Hepatic stellate cell (primary cell): Measurements from ENCODE around the gene FAM76B.
"Not testable (repeated sequence)": the region's sequence is repeated elsewhere in the genome, so short reads cannot be mapped to it uniquely, and the experiment has no call there.

Experiments
- DNase-seq: peaks from one replicate; pipeline ENCODE4 v3.0.0; 2011; ENCODE audit warnings: low spot score

The FAM76B gene

DNA sequence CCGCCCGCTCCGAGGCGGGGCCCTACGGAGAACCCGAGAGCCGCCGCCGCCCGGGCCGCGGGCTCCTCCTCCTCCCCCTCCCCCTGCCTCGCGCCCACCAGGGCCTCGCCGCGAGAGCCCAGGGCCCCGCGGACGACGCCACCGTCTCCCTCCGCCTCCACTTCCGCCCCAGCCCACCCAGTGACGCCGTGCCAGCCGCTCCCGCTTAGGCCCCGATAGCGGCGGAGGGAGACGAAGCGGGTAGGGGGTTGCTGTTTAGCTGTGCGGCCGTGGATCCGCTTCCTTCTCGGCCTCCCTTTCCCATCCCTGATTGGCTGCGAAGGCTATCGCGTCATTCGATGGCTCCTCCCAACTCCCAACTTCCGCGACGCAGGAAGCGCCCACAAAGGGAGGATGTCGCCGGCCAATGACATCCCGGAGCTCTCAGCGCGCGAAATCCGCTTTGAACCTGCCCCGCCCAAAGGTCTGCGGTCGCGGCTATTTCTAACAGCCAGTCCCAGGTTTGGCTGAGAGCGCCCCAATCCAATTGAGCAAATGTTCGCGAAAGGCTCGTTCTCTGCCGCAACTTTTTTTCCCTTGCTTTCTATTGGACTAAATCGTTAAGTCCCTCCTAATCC, at the start of gene FAM76B:
TSS of gene FAM76B (minus strand) at position 277 of the 617 bp plus-strand sequence. CDS start 304 bp downstream, outside the sequence.
- peak; percentile 91 for DNase-seq

DNA sequence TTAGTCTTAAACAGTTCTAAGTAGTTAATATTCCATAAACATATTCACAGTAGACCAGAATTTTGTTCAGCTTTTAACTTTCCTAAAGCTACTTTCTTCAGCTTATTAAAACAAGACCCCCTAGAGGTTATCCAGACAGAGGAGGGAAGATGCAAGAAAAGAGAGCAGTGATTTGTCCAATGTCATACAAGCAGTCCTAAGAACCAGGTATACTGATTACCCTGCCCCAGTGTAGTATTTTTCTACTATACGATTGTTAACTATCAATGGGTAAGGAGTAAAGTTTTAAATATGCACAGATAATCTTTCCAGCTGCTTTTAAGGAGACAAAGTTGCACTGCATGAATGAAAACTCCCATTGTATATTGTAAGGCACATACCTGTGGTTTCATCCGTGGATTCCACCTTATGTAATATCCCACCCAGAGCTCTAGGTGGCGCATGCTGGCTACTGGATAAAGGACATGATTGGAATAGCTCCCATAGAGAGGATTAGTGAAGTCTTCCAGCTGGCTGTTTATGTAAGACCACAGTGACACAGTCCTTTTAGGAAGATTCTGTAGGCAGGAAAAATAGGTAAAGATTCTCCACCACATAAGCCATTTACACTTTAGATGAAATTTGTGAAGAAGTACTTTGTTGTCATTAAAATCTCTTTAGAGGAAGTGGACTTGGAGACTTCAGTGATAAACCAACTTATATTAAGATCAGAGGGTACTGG, 46.3 kb upstream of the FAM76B start:
- DNase-seq = peak; percentile 42

DNA sequence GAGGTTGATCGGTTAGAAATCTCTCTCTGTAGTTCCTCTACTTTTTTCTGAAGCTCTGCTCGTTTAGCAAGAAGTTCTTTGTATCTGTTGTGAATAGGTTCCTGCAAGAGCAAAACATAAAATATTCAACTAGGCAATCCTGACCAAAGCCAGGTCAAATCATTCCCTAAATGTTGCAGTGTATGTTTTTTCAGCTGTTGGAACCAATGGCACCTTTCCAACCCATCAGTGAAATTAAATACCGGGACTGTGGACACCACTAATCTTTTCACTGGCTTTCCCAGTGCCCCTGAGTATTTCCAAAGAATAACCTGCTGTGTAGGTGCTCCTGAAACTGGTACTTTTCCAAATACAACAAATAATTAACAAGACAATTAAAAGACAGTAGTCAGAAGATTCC, 45.8 kb upstream of the FAM76B start:
- no peak for DNase-seq

DNA sequence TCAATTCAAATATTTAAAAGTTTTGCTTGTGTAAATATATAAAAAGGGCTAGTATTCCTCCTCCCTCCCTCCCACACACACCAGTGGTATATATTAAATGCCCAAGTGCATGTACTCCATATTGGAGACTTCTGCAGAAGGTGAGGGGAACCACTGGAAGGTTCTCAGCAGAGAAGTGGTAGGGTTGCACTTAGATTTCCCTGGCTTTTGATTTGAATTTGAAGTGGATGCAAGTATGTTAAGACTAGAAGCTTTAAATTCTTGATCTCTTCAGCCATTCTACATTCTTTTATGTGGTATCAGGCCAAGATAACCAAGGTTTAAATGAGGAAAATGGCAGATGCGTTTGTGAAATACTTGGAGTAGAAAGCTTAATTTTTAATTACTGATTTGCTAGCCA, 43.8 kb upstream of the FAM76B start:
- no peak for DNase-seq

DNA sequence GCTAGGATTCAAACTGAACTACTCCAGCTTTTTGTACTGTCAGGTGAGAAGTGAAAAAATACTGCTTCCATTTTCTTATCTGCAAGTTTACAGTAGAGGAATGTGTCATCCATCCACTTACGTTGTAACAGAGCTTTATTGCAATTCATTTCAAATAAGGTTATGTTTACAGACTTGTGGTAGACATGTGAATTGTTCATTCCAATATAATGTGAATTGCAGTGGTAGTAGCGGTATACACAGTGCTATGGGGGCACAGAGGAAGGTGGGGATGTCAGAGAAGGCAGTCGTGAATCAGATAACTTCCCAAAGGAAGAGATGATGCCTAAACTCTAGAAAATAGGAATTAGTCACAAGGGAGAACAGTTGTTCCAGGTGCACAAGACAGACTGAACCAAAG, 43.2 kb upstream of the FAM76B start:
- DNase-seq = no peak

DNA sequence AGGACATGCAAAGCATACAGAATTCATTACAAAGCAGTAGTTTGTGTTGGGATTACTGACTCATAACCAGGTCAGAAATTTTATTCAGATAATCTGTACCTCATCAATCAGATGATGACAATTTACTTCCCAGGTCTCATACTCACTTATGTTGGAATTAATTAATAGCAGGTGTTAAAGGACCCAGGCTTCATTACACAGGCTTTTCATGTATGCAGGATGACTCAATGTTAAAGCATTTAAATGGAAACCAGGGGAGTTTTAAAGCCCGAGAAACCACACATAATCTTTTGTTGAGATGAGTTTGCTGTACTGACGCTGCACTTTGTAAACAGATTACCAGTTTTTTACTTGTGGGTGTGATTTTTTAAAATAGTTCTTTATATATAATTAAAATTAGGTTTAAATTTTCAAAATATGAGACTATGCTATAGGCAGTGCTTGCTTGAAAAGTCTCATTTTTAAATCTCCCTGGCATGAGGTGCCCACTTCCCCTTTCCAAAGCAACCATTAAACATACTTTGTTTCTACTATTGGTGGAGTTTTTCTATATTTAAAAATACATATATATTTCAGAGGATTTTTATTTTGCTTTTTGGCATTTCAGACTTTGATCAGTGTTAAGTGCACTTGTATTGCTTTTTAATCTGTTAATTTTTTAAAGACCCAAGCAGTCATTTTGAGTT, 41.8 kb upstream of the FAM76B start:
- peak; percentile 14 for DNase-seq

DNA sequence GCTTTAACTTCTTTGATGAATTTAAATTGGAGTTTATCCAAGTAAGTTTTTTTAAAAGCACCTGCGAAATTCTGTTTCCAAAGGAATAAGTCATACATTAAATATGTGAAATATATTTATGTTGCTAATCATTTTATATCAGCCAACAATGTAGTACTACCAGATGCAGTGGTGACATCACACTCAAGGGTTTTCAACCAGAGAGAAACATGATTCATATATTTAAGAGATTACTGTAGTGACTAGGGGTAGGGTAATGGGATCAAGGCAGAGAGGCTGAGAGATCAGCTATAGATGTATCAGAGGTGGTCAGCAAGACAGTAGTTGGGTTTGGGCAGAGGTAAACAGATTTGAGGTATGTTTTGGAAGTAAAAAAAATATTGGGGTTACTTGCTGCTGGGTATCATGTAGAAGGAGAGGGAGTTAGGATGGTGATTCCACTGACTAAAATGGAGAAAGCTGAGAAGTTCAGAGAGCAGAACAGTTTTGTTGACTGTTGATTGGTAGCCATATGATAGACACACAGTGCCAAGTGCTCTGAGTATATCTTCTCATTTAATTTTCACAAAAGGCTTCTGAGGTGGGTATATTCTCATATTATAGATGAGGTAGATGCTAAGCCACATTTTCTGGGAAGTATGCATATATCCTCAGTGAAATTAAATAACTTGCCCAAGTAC, 40.1 kb upstream of the FAM76B start:
- peak; percentile 19 for DNase-seq

DNA sequence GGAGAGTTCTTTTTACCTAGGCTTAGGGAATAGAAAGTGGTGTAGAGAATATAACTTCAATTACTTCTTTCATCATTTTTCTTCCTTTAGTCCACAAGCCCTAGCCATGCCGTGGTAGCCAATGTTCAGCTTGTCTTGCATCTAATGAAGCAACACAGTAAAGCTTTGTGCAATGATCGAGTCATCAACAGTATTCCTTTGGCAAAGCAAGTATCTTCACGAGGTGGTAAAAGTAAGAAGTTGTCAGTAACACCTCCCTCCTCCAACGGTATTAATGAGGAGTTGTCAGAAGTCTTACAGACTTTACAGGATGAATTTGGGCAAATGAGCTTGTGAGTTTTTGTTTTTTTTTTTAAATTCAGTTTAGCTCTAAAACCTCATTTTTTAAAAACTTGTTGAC, 38.1 kb upstream of the FAM76B start:
- DNase-seq = no peak

DNA sequence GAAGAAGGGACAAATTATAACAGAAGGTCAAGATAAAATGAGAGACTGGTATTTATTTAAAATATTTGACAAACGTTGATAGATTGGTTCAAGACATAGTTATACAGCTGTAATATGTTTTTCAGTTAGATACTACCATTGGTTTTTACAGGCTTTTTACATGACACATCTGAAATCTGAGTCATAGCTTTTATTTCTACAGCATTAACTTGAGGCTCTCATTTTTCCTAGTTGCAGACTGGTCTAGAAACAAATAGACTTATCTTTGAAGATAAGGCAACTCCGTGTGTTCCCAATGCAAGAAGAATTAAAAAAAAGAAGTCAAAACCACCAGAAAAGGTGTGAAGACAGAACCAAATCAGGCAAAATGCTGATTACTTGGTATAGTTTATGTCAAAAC, 32.1 kb upstream of the FAM76B start:
- DNase-seq = peak; percentile 14

DNA sequence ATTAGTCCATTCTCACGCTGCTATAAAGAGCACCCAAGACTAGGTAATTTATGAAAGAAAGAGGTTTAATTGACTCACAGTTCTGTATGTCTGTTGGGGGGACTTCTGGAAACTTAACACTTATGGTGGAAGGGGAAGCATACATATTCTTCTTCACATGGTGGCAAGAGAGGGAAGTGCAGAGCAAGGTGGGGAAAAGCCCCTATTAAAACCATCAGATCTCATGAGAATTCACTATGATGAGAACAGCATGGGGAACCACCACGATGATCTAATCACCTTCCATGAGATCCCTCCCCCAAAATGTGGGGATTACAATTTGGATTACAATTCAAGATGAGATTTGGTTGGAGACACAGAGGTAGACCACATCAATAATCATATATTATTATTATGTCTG, 26.5 kb upstream of the FAM76B start:
- no peak for DNase-seq

DNA sequence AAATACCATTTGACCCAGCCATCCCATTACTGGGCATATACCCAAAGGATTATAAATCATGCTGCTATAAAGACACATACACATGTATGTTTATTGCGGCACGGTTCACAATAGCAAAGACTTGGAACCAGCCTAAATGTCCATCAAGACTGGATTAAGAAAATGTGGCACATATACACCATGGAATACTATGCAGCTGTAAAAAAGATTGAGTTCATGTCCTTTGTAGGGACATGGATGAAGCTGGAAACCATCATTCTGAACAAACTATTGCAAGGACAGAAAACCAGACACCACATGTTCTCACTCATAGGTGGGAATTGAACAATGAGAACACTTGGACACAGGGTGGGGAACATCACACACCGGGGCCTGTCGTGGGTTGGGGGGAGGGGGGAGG, 21.5 kb upstream of the FAM76B start:
- not testable (repeated sequence) for DNase-seq

DNA sequence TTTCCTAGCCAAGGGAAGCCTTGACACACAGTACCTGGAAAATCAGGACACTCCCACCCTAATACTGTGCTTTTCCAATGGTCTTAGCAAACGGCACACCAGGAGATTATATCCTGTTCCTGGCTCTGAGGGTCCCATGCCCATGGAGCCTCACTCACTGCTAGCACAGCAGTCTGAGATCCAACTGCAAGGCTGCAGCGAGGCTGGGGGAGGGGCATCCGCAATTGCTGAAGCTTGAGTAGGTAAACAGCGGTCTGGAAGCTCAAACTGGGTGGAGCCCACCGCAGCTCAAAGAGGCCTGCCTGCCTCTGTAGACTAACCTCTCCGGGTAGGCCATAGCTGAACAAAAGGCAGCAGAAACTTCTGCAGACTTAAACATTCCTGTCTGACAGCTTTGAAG, 16.9 kb upstream of the FAM76B start:
- DNase-seq = not testable (repeated sequence)

DNA sequence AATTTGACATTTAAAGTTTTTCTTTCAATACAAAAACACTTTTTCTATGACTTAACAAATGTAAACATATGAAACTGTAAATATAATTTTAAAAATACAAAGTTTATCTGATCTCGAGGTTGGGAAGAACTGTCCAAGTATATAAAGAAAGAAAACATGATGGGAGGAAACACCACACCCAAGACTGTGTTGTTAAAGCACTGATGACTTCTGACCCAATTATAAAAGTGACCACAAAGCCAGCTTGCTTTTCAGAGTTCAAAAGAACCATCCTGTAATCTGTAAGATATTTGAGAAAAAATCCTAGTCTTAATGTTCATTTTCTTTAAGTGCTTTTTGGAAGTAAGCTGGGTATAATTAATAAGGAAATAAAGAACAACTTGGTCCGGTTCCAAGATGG, 16.3 kb upstream of the FAM76B start:
- no peak for DNase-seq

DNA sequence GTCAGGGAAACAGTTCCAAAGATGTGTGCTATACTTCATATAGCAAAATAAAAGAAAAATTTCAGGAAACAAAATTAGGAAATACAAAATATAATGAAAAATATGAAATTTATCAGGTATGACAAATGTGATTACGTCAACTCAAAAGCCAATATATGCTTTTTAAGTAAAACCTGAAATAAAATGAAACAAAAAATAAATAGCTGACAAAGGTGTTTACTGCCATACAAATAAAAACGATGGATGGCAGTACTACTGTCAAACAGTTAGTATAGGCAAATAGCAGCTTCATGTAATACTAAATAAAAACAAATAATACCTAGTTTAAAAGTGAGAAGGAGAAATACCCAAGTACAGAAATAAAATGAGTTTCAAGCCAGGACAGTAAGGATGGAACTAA, 14.4 kb upstream of the FAM76B start:
- no peak for DNase-seq

DNA sequence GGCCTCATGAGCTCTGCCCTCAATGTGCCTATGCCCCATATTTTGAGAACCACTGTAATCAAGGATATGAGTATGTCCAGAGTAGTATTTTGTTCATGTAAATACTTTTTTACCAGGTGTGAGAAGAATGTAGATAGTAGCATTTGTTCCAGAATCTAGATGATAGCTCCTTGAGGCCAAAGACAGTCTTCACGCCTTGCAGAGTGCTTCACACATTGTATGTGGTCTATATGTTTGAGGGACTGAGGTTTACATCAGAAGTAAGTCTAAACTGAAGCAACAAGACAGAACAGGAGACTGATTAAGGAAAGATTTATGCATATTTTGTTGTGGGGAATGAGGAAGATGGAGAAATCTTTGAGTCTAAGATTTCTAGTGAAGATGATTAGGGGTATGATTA, 13.2 kb upstream of the FAM76B start:
- DNase-seq = no peak

DNA sequence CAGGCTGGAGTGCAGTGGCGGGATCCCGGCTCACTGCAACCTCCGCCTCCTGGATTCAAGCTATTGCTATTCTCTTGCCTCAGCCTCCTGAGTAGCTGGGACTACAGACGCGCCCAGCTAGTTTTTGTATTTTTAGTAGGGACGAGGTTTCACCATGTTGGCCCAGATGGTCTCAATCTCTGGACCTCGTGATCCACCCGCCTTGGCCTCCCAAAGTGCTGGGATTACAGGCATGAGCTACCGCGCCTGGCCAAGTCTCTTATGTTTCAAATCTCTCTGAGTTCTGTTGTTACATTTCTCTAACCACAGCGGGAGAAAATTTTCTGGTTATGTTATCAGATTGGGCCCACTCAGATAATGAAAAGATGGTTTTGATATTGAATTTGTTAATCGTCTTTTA, 10.9 kb upstream of the FAM76B start:
- DNase-seq = no peak

DNA sequence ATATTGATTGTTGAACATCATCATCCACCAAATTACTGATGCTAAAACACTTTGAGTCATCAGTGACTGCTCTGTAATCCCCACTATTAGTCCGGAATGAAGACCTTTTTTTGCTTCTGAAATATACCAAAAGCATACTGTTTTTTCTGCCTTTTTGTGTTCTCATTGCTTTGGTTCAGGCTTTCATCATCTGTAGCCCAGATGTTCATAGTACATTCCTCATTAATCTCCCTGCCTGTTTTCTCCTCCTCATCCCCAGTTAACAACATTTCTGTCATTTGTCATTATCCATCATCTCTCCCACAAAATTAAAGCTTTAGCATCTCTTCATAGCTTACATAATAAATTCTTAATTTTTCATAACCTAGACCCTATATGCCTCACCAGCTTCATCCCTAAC, 10.0 kb upstream of the FAM76B start:
- no peak for DNase-seq

DNA sequence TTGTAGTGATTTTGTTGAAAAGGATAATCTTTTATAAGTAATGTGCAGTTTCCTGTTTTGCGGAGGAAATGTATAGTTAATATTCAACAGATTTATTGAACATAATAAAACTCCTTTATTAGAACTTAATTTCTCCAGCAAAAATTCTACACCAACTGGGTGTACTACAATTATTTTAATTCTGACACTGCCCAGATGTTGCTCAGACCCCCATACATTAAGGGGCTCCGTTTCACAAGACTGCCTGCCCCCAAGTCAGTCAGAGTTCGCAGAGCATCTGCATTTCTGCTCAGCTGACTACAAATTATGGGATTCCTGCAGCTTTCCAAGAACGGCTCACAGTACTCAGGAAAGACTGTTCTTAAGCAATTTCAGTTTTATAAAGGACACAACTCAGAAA, 6.9 kb upstream of the FAM76B start:
- DNase-seq = no peak

DNA sequence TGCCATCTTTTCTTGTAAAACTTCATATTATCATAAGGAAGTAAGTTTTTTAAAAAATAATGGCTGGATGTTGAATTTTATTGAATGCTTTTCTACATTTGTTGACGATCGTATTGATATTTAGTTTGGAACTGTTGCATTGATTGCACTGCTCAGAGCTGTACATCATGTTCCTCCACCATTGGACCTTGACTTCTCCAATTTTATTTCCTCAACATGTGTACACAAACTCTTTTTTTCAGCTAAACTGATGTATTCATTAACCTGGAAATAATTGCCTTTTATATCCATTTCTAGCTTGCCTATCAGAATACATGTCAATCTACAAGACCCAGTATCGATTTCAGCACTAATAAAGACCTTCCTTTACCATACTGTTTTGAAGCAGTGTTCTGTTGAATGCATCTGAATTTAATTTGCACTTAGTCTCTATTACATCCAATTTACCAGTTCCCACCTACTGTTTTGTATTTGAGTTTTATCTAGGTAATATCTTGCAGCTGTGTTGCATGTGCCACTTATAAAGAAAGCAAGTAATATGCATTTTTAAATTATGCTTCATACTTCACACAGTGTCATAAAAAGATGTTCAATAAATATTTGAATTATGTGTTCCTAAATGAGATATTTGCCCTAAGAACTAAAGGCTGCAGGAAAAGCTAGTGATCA, 6.2 kb upstream of the FAM76B start:
- no peak for DNase-seq

DNA sequence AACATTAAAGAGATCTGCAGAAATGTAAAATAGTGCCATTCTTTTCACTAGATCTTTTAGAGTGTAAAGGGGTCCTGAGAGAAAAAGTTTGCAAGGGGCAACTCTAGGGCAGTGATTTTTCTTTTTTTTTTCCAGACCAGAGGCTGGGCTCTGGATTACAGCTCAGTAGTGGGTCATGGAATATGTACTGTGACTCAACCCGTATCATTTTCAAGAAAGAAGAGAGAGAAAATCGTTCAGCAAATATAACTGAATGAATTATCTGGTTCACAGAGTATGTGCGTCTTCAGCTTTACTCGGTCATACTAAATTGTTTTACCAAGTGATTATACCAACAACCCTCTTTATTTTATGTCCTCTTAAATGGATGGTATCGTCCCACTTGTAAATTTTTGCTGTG, 4.5 kb upstream of the FAM76B start:
- DNase-seq = no peak

DNA sequence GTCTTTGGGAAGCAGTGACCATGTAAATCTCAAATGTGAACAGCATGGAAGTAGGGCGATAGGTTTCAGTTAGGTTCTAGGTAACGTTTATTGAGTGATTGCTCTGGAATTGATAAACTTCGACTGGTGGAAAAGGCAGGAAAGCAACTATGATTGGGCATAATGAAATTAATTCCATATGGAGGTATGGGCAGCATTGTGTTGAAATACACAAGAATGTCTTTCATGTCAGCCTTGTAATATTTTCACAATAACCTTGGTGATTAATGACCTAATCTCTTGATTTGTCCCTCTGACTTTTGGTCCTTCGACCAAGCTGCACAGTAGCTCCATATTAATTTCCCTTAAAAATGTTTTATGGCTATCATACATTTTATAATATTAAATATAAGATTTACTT, 3.5 kb upstream of the FAM76B start:
- no peak for DNase-seq

DNA sequence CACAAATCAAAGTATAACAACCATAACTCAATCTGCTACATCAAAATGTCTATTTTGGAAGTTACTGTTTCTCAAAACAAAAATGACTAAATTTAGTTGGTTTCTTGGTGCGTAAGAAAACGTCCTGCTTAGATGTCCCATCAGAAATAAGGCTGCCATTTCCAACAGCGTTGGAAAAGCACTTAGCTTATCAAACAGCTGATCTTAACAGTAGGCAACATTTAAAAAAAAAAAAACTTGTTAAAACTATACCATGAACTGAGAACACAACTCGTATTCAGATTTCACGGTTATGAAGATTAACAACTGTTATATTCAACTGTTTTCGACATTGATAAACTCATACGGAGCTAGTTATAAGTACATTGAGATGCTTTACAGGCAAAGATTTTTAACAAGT, 3.1 kb upstream of the FAM76B start:
- DNase-seq = no peak
